ENCODE data around the gene MAGI2.

The MAGI2 gene

GRCh38 chr7:78787854-78788253 is 665.6 kb downstream of the MAGI2 start:
- DNase-seq (ENCODE audit: low read depth): no peak

GRCh38 chr7:78786055-78786454 is 667.4 kb downstream of the MAGI2 start:
- DNase-seq (ENCODE audit: low read depth): no peak

GRCh38 chr7:78783179-78783962 is 670.1 kb downstream of the MAGI2 start:
- no peak for DNase-seq (ENCODE audit: low read depth)

GRCh38 chr7:78780560-78780959 is 672.9 kb downstream of the MAGI2 start:
- DNase-seq (ENCODE audit: low read depth): no peak

- DNase-seq (ENCODE audit: low read depth): no peak
Measured at GRCh38 chr7:78779788-78780187, 673.7 kb downstream of the MAGI2 start.

- DNase-seq (ENCODE audit: low read depth): no peak
Measured at GRCh38 chr7:78777829-78778228, 675.6 kb downstream of the MAGI2 start.

GRCh38 chr7:78770422-78771410 is 682.8 kb downstream of the MAGI2 start:
- DNase-seq (ENCODE audit: low read depth): no peak

GRCh38 chr7:78769481-78770101 is 683.9 kb downstream of the MAGI2 start:
- no peak for DNase-seq (ENCODE audit: low read depth)

GRCh38 chr7:78768859-78769258 is 684.6 kb downstream of the MAGI2 start:
- DNase-seq (ENCODE audit: low read depth): no peak

- DNase-seq (ENCODE audit: low read depth): no peak
Measured at GRCh38 chr7:78765943-78766729, 687.3 kb downstream of the MAGI2 start.

- DNase-seq (ENCODE audit: low read depth): no peak
Measured at GRCh38 chr7:78764571-78764970, 688.9 kb downstream of the MAGI2 start.

GRCh38 chr7:78762625-78763024 is 690.8 kb downstream of the MAGI2 start:
- DNase-seq (ENCODE audit: low read depth): no peak

- no peak for DNase-seq (ENCODE audit: low read depth)
Measured at GRCh38 chr7:78760620-78761355, 692.7 kb downstream of the MAGI2 start.

GRCh38 chr7:78752554-78752953 is 700.9 kb downstream of the MAGI2 start:
- no peak for DNase-seq (ENCODE audit: low read depth)

- DNase-seq (ENCODE audit: low read depth): no peak
Measured at GRCh38 chr7:78751253-78751652, 702.2 kb downstream of the MAGI2 start.

GRCh38 chr7:78749052-78749746 is 704.3 kb downstream of the MAGI2 start:
- no peak for DNase-seq (ENCODE audit: low read depth)

GRCh38 chr7:78747592-78747991 is 705.9 kb downstream of the MAGI2 start:
- no peak for DNase-seq (ENCODE audit: low read depth)

- no peak for DNase-seq (ENCODE audit: low read depth)
Measured at GRCh38 chr7:78746301-78746700, 707.2 kb downstream of the MAGI2 start.

- DNase-seq (ENCODE audit: low read depth): no peak
Measured at GRCh38 chr7:78742694-78743093, 710.8 kb downstream of the MAGI2 start.

GRCh38 chr7:78736548-78736947 is 716.9 kb downstream of the MAGI2 start:
- DNase-seq (ENCODE audit: low read depth): no peak
